Uterus (tissue), 2 donors: ENCODE measurements around the gene SF3B3.

ENCODE experiments used
- CTCF ChIP-seq, 4 experiments: fragments of 200-600 bp in 2 of 4; fragments of 450-650 bp in 2 of 4; sonication (generic) in 2 of 4; IDR thresholded peaks; one replicate each; pipeline ENCODE4 v1.5.1; 2016 to 2019; ENCODE audit warnings: antibody characterized with exemption in 4 of 4, mild to moderate bottlenecking in 2 of 4, moderate library complexity in 1 of 4
- POLR2A ChIP-seq, 2 donors: fragments of 450-650 bp; IDR thresholded peaks; one replicate each; pipeline ENCODE4 v1.6.1; 2016; ENCODE audit warnings: antibody characterized with exemption in 2 of 2, mild to moderate bottlenecking in 1 of 2, moderate library complexity in 1 of 2

DNA sequence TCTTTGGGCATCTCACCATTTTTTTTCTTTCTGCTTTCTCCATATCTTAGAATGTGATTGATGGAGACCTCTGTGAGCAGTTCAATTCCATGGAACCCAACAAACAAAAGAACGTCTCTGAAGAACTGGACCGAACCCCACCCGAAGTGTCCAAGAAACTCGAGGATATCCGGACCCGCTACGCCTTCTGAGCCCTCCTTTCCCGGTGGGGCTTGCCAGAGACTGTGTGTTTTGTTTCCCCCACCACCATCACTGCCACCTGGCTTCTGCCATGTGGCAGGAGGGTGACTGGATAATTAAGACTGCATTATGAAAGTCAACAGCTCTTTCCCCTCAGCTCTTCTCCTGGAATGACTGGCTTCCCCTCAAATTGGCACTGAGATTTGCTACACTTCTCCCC lies 48.0 kb downstream of the SF3B3 start:
- TF ChIP-seq POLR2A (IDR thresholded peaks at IDR 0.05) = no peak
- TF ChIP-seq CTCF (IDR thresholded peaks at IDR 0.05) = no peak
